IMR-90 (cell line): ENCODE measurements around the gene TAS2R3. TPM values are rescaled to one million over a fixed set of nuclear protein-coding genes. Genes with fewer than 3 reads are reported as not detected.
A peak's percentile ranks its signal among the peaks of the same experiment; 100 is the strongest.

Experiments used
- ATAC-seq: fragments of 200-7000 bp; cut with Tn5 transposase; 2 replicates; pipeline ENCODE4 v1.9.1; 2020; ENCODE audit warnings: low read depth, mild to moderate bottlenecking, moderate library complexity
- BruUV-seq: library from RNA; stranded (reverse); fragments of 400-500 nt; replicated peaks from 2 replicates; lab custom pipeline; 2021; lab: Mats Ljungman, UMichigan
- CTCF ChIA-PET: fragments of 300-600 bp; formaldehyde crosslinking; extraction: SDS; loops from one replicate; lab custom pipeline; 2021; ENCODE audit warnings: antibody characterized with exemption; lab: Yijun Ruan, JAX
- POLR2A ChIA-PET: fragments of 300-600 bp; sonication (Branson Sonifier 250); formaldehyde crosslinking; loops from one replicate; lab custom pipeline; 2022; ENCODE audit warnings: antibody characterized with exemption; ENCODE audit not compliant: unreplicated experiment; lab: Charles Lee
- DNase-seq: peaks from one replicate; pipeline ENCODE4 v3.0.0; 2013
- H2AFZ ChIP-seq: replicated peaks from 2 replicates; pipeline ENCODE3; 2013; ENCODE audit warnings: low read length, mild to moderate bottlenecking; ENCODE audit not compliant: poor library complexity
- H2AK5ac ChIP-seq: 2 replicates; pipeline ENCODE4 v1.6.1; 2013; ENCODE audit warnings: low read depth, low read length, inconsistent platforms
- H2AK9ac ChIP-seq: replicated peaks from 2 replicates; pipeline ENCODE3; 2013; ENCODE audit warnings: mild to moderate bottlenecking, low read depth, low read length, moderate library complexity; ENCODE audit not compliant: poor library complexity
- H2BK120ac ChIP-seq: 2 replicates; pipeline ENCODE4 v1.6.1; 2013; ENCODE audit warnings: low read depth, low read length, inconsistent platforms
- H2BK15ac ChIP-seq: 3 replicates; pipeline ENCODE4 v1.6.1; 2013; ENCODE audit warnings: low read depth, low read length, inconsistent platforms
- H2BK20ac ChIP-seq: 2 replicates; pipeline ENCODE4 v1.6.1; 2013; ENCODE audit warnings: low read depth, mild to moderate bottlenecking, inconsistent platforms, low read length, moderate library complexity
- H2BK5ac ChIP-seq: 2 replicates; pipeline ENCODE4 v1.6.1; 2013; ENCODE audit warnings: mild to moderate bottlenecking, low read depth, low read length, inconsistent platforms; ENCODE audit not compliant: poor library complexity, severe bottlenecking
- H3K14ac ChIP-seq: replicated peaks from 2 replicates; pipeline ENCODE4 v1.6.1; 2013; ENCODE audit warnings: low read depth, low read length, inconsistent platforms
- H3K18ac ChIP-seq: 2 replicates; pipeline ENCODE4 v1.6.1; 2013; ENCODE audit warnings: low read depth, low read length, control low read depth
- H3K23ac ChIP-seq: 2 replicates; pipeline ENCODE4 v1.6.1; 2013; ENCODE audit warnings: low read depth, low read length, inconsistent platforms
- H3K27ac ChIP-seq: 2 replicates; pipeline ENCODE4 v1.5.1; 2013; ENCODE audit warnings: mild to moderate bottlenecking, control low read depth, low read length; ENCODE audit not compliant: insufficient read depth
- H3K27me3 ChIP-seq: 2 replicates; pipeline ENCODE4 v1.6.1; 2013; ENCODE audit warnings: low read length; ENCODE audit not compliant: control insufficient read depth, insufficient read depth
- H3K36me3 ChIP-seq: 2 replicates; pipeline ENCODE4 v1.6.1; 2013; ENCODE audit warnings: low read length, mixed read lengths; ENCODE audit not compliant: control insufficient read depth, insufficient read depth
- H3K4ac ChIP-seq: 2 replicates; pipeline ENCODE4 v1.6.1; 2013; ENCODE audit warnings: low read depth, low read length, inconsistent platforms
- H3K4me1 ChIP-seq: 2 replicates; pipeline ENCODE4 v1.6.1; 2013; ENCODE audit warnings: low read length, mixed read lengths; ENCODE audit not compliant: control insufficient read depth, insufficient read depth
- H3K4me2 ChIP-seq: 2 replicates; pipeline ENCODE4 v1.6.1; 2013; ENCODE audit warnings: low read depth, mild to moderate bottlenecking, control low read depth, low read length, moderate library complexity
- H3K4me3 ChIP-seq: 2 replicates; pipeline ENCODE4 v1.5.1; 2013; ENCODE audit warnings: low read depth, mild to moderate bottlenecking, control low read depth, low read length, moderate library complexity; ENCODE audit not compliant: insufficient read depth
- H3K56ac ChIP-seq: 2 replicates; pipeline ENCODE4 v1.6.1; 2013; ENCODE audit warnings: low read length, inconsistent platforms; ENCODE audit not compliant: insufficient read depth; ENCODE audit errors: extremely low read depth
- H3K79me1 ChIP-seq, 2 experiments: 2 replicates each; pipeline ENCODE4 v1.6.1; 2013; ENCODE audit warnings: low read length in 2 of 2, inconsistent platforms in 1 of 2, low read depth in 1 of 2
- H3K9ac ChIP-seq: 2 replicates; pipeline ENCODE4 v1.6.1; 2013; ENCODE audit warnings: low read depth, low read length, control low read depth
- H3K9me1 ChIP-seq: 2 replicates; pipeline ENCODE4 v1.6.1; 2013; ENCODE audit warnings: low read length, inconsistent platforms; ENCODE audit not compliant: insufficient read depth
- H3K9me3 ChIP-seq: 2 replicates; pipeline ENCODE4 v1.6.1; 2013; ENCODE audit warnings: low read length; ENCODE audit not compliant: control insufficient read depth, insufficient read depth
- H4K20me1 ChIP-seq: 2 replicates; pipeline ENCODE4 v1.6.1; 2013; ENCODE audit warnings: low read length, inconsistent platforms; ENCODE audit not compliant: insufficient read depth
- H4K5ac ChIP-seq: 2 replicates; pipeline ENCODE4 v1.6.1; 2013; ENCODE audit warnings: mild to moderate bottlenecking, low read depth, low read length, control low read depth
- H4K8ac ChIP-seq, 2 experiments: 2 replicates each; pipeline ENCODE4 v1.6.1; 2013; ENCODE audit warnings: low read depth in 2 of 2, low read length in 2 of 2, control low read depth in 1 of 2, inconsistent platforms in 1 of 2
- H4K91ac ChIP-seq: 2 replicates; pipeline ENCODE4 v1.6.1; 2013; ENCODE audit warnings: low read depth, low read length, inconsistent platforms; ENCODE audit not compliant: insufficient read depth
- BHLHE40 ChIP-seq: fragments of 150-350 bp; IDR thresholded peaks from 2 replicates; pipeline ENCODE4 v1.6.1; 2016; ENCODE audit warnings: mild to moderate bottlenecking, low read depth, low read length
- CEBPB ChIP-seq: IDR thresholded peaks from 2 replicates; pipeline ENCODE4 v1.6.1; 2012; ENCODE audit warnings: low read depth, low read length, improper control_type of control experiment
- CHD1 ChIP-seq: IDR thresholded peaks from 2 replicates; pipeline ENCODE4 v1.6.1; 2012; ENCODE audit warnings: low read depth, low read length, improper control_type of control experiment
- FOS ChIP-seq: fragments of 150-350 bp; IDR thresholded peaks from 2 replicates; pipeline ENCODE4 v1.6.1; 2016; ENCODE audit warnings: low read depth, low read length
- MAFK ChIP-seq: IDR thresholded peaks from 2 replicates; pipeline ENCODE4 v1.6.1; 2012; ENCODE audit warnings: low read depth, low read length, improper control_type of control experiment
- MAZ ChIP-seq: IDR thresholded peaks from 2 replicates; pipeline ENCODE4 v1.6.1; 2012; ENCODE audit warnings: low read depth, mild to moderate bottlenecking, low read length, improper control_type of control experiment, moderate library complexity, borderline replicate concordance
- MXI1 ChIP-seq: IDR thresholded peaks from 2 replicates; pipeline ENCODE4 v1.6.1; 2012; ENCODE audit warnings: low read depth, mild to moderate bottlenecking, low read length, moderate library complexity, borderline replicate concordance
- NFE2L2 ChIP-seq: fragments of 150-350 bp; IDR thresholded peaks from 2 replicates; pipeline ENCODE4 v1.6.1; 2016; ENCODE audit warnings: low read depth, mild to moderate bottlenecking, low read length
- POLR2A ChIP-seq: IDR thresholded peaks from 2 replicates; pipeline ENCODE4 v1.6.1; 2012; ENCODE audit warnings: mild to moderate bottlenecking, low read depth, low read length
- RAD21 ChIP-seq: IDR thresholded peaks from 2 replicates; pipeline ENCODE4 v1.6.1; 2012; ENCODE audit warnings: low read length, improper control_type of control experiment
- RCOR1 ChIP-seq: IDR thresholded peaks from 2 replicates; pipeline ENCODE4 v1.6.1; 2012; ENCODE audit warnings: mild to moderate bottlenecking, low read length, improper control_type of control experiment; ENCODE audit not compliant: insufficient replicate concordance
- RFX5 ChIP-seq: IDR thresholded peaks from 2 replicates; pipeline ENCODE4 v1.8.0; 2012; ENCODE audit warnings: low read depth, mild to moderate bottlenecking, low read length, moderate library complexity
- SMC3 ChIP-seq: fragments of 150-350 bp; IDR thresholded peaks from 2 replicates; pipeline ENCODE4 v1.6.1; 2016; ENCODE audit warnings: low read depth, mild to moderate bottlenecking, antibody characterized with exemption, low read length, moderate library complexity
- WGBS, 2 experiments: methylation state at CpG; one replicate each; pipeline versions ENCODE4 v1.1.5 to v1.1.7; 2013; ENCODE audit warnings: missing lambda C conversion rate in 2 of 2; ENCODE audit not compliant: insufficient read length in 1 of 2; ENCODE audit errors: extremely low coverage in 2 of 2; 5-methylcytosine and 5-hydroxymethylcytosine counted together
- dilution Hi-C: fragments of 300-500 bp; cut with HindIII; formaldehyde crosslinking; loops from one replicate; pipeline ENCODE4 v1.14.3; 2018; ENCODE audit warnings: low sequenced_read_pairs; ENCODE audit not compliant: unreplicated experiment
- in situ Hi-C: fragments of 300-500 bp; cut with MboI; formaldehyde crosslinking; loops from 3 replicates; pipeline ENCODE4 v1.14.3; 2019; ENCODE audit warnings: low sequenced_read_pairs, inconsistent platforms, mixed read lengths
- intact Hi-C: fragments of 100-400 bp; cut with micrococcal nuclease; formaldehyde crosslinking; loops from 2 replicates; pipeline ENCODE4 v1.10.0; 2022
- polyA plus RNA-seq, 3 experiments: library from polyadenylated mRNA; depleted of rRNA; stranded (reverse); fragments of >200 nt; gene quantifications; 2 replicates each; pipeline ENCODE4 v1.2.3, GENCODE V29; 2012; ENCODE audit warnings: low replicate concordance in 1 of 3
- total RNA-seq: library from RNA; depleted of rRNA; stranded (reverse); fragments of >200 nt; gene quantifications from 2 replicates; pipeline ENCODE4 v1.2.3, GENCODE V29; 2012
- TF ChIP-seq, protein P1 (sequence below): fragments of 150-350 bp; IDR thresholded peaks from 2 replicates; pipeline ENCODE4 v1.6.1; 2017; ENCODE audit warnings: mild to moderate bottlenecking, antibody characterized with exemption, low read length, low read depth
- TF ChIP-seq, protein P2 (sequence below): fragments of 150-350 bp; IDR thresholded peaks from 2 replicates; pipeline ENCODE4 v1.6.1; 2016; ENCODE audit warnings: low read depth, mild to moderate bottlenecking, low read length, moderate library complexity, borderline replicate concordance
- TF ChIP-seq, protein P3 (sequence below): conservative IDR thresholded peaks from 2 replicates; pipeline ENCODE4 v1.5.1; 2012; ENCODE audit warnings: mild to moderate bottlenecking, low read depth, low read length, improper control_type of control experiment

Gene TAS2R3
- total and polyA plus RNA-seq, 2 of the 4 experiments (the other 2 are of a cell fraction), result 0.72 TPM; not detected in 1

DNA sequence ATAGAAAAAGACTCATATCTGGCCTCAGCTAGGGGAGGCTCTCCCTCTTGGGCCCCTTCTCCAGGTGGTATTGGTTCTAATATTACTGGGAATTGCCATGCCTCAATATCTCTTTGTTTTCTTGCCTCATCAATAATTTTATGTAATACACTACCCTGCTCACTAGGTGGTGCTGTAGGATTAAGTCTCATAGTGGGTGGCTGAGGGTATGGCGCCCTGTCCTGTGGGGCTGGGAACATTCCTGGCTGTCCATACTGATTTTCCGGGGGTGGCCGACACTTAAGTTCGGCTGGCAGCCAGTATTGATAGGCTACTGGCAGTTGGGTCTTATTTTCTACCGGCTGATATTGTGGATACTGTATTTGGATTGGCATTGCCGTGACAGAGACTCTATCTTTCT lies 9.0 kb upstream of the TAS2R3 start:
- Histone ChIP-seq H3K4ac (no peak overlapping the region), H3K14ac (no peak overlapping the region), H2BK15ac (no peak overlapping the region), H3K4me3 (no peak overlapping the region), H3K23ac (no peak overlapping the region), H3K9me3 (peaks cover 15% of the 10 kb centered on the region), H3K4me1 (no peaks in the 10 kb centered on the region), H2AK9ac (no peak overlapping the region), H3K18ac (no peak overlapping the region), H2AK5ac (no peak overlapping the region), H3K9ac (no peak overlapping the region), H2BK5ac (no peak overlapping the region), H3K36me3 (peaks cover 37% of the 10 kb centered on the region), H2BK120ac (no peak overlapping the region), H3K27ac (no peak overlapping the region), H3K4me2 (no peak overlapping the region), H3K79me1 (no peaks in the 10 kb centered on the region), H4K5ac (no peak overlapping the region), H2BK20ac (no peak overlapping the region), H2AFZ (no peak overlapping the region), H3K56ac (no peak overlapping the region), H3K27me3 (no peaks in the 10 kb centered on the region), H4K91ac (no peak overlapping the region), H4K8ac (no peak overlapping the region), H3K9me1 (no peaks in the 10 kb centered on the region), H4K20me1 (no peaks in the 10 kb centered on the region)
- POLR2A ChIA-PET, result no interaction called here
- dilution Hi-C loops (no loop called here), intact Hi-C loops (no loop called here), in situ Hi-C loops (no loop called here)
- ATAC-seq, result peak; percentile 51; the same call in 1 of the 2 replicates
- no TSS peak for BruUV-seq
- TF ChIP-seq, protein P1, sequence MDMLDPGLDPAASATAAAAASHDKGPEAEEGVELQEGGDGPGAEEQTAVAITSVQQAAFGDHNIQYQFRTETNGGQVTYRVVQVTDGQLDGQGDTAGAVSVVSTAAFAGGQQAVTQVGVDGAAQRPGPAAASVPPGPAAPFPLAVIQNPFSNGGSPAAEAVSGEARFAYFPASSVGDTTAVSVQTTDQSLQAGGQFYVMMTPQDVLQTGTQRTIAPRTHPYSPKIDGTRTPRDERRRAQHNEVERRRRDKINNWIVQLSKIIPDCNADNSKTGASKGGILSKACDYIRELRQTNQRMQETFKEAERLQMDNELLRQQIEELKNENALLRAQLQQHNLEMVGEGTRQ, result no peak
- TF ChIP-seq NFE2L2 (no peak), RFX5 (no peak), FOS (no peak), MXI1 (no peak), SMC3 (no peak), CHD1 (no peak), MAZ (no peak), RAD21 (peak; percentile 19), POLR2A (no peak), MAFK (no peak), BHLHE40 (no peak), CEBPB (no peak), RCOR1 (no peak)
- TF ChIP-seq, protein P2, sequence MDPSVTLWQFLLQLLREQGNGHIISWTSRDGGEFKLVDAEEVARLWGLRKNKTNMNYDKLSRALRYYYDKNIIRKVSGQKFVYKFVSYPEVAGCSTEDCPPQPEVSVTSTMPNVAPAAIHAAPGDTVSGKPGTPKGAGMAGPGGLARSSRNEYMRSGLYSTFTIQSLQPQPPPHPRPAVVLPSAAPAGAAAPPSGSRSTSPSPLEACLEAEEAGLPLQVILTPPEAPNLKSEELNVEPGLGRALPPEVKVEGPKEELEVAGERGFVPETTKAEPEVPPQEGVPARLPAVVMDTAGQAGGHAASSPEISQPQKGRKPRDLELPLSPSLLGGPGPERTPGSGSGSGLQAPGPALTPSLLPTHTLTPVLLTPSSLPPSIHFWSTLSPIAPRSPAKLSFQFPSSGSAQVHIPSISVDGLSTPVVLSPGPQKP, result no peak
- TF ChIP-seq, protein P3, sequence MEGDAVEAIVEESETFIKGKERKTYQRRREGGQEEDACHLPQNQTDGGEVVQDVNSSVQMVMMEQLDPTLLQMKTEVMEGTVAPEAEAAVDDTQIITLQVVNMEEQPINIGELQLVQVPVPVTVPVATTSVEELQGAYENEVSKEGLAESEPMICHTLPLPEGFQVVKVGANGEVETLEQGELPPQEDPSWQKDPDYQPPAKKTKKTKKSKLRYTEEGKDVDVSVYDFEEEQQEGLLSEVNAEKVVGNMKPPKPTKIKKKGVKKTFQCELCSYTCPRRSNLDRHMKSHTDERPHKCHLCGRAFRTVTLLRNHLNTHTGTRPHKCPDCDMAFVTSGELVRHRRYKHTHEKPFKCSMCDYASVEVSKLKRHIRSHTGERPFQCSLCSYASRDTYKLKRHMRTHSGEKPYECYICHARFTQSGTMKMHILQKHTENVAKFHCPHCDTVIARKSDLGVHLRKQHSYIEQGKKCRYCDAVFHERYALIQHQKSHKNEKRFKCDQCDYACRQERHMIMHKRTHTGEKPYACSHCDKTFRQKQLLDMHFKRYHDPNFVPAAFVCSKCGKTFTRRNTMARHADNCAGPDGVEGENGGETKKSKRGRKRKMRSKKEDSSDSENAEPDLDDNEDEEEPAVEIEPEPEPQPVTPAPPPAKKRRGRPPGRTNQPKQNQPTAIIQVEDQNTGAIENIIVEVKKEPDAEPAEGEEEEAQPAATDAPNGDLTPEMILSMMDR, result peak; percentile 38
- CTCF ChIA-PET, result no interaction called here
- WGBS, 2 experiments, result no CpG with 5 or more reads among the region's 6 CpGs
- DNase-seq, result no peak
